CD14-positive monocyte (primary cell): ENCODE results near the gene PPTC7. TPM values are rescaled to one million over a fixed set of nuclear protein-coding genes. Genes with fewer than 3 reads are reported as not detected.

Experiments used
- DNase-seq, 3 donors: peaks; one replicate each; pipeline ENCODE4 v3.0.0-alpha.2; 2011 to 2022
- H2AFZ ChIP-seq: 2 replicates; pipeline ENCODE4 v1.6.0; 2012; ENCODE audit warnings: mild to moderate bottlenecking, low read depth, low read length, inconsistent platforms; ENCODE audit not compliant: insufficient read depth, poor library complexity, severe bottlenecking
- H3K27ac ChIP-seq, 2 donors: 1 replicate in 1 of 2; 2 replicates in 1 of 2; pipeline ENCODE4 v1.5.1; 2012 to 2013; ENCODE audit warnings: low read length in 2 of 2, control low read depth in 1 of 2, inconsistent platforms in 1 of 2, low read depth in 1 of 2, mild to moderate bottlenecking in 1 of 2
- H3K27me3 ChIP-seq, 2 donors: one replicate each; pipeline versions ENCODE4 v1.6.0 to v1.6.1; 2011 to 2013; ENCODE audit warnings: low read length in 2 of 2; ENCODE audit not compliant: control insufficient read depth in 2 of 2, insufficient read depth in 2 of 2
- H3K36me3 ChIP-seq, 2 donors: replicated peaks in 1 of 2; 1 replicate in 1 of 2; 2 replicates in 1 of 2; pipeline versions ENCODE4 v1.5.1 to v1.6.1; 2012 to 2013; ENCODE audit warnings: low read length in 2 of 2, control low read depth in 1 of 2, inconsistent platforms in 1 of 2, mild to moderate bottlenecking in 1 of 2; ENCODE audit not compliant: insufficient read depth in 2 of 2, control insufficient read depth in 1 of 2
- H3K4me1 ChIP-seq, 2 donors: 1 replicate in 1 of 2; 2 replicates in 1 of 2; pipeline versions ENCODE4 v1.5.1 to v1.6.1; 2012 to 2013; ENCODE audit warnings: low read length in 2 of 2, control low read depth in 1 of 2, inconsistent platforms in 1 of 2, mild to moderate bottlenecking in 1 of 2, moderate library complexity in 1 of 2; ENCODE audit not compliant: insufficient read depth in 2 of 2, control insufficient read depth in 1 of 2
- H3K4me2 ChIP-seq: replicated peaks from 2 replicates; pipeline ENCODE3; 2012; ENCODE audit warnings: low read length, moderate library complexity, mild to moderate bottlenecking; ENCODE audit not compliant: poor library complexity, severe bottlenecking; ENCODE audit errors: extremely low read depth
- H3K4me3 ChIP-seq, 3 experiments: fragments of 200-600 bp in 1 of 3; sonication (generic) in 1 of 3; replicated peaks in 1 of 3; 1 replicate in 2 of 3; 2 replicates in 1 of 3; pipeline ENCODE4 v1.5.1; 2011 to 2013; ENCODE audit warnings: low read length in 3 of 3, mild to moderate bottlenecking in 3 of 3, control low read depth in 2 of 3, low read depth in 2 of 3, inconsistent platforms in 1 of 3, moderate library complexity in 1 of 3
- H3K79me2 ChIP-seq: 2 replicates; pipeline ENCODE4 v1.6.0; 2012; ENCODE audit warnings: mild to moderate bottlenecking, control low read depth, inconsistent platforms, low read length, moderate library complexity; ENCODE audit not compliant: insufficient read depth
- H3K9ac ChIP-seq: 2 replicates; pipeline ENCODE4 v1.6.0; 2017; ENCODE audit warnings: low read length, mild to moderate bottlenecking; ENCODE audit not compliant: insufficient read depth, poor library complexity, severe bottlenecking
- H3K9me3 ChIP-seq, 2 donors: replicated peaks in 1 of 2; 1 replicate in 1 of 2; 2 replicates in 1 of 2; pipeline versions ENCODE4 v1.5.1 to v1.6.1; 2012 to 2013; ENCODE audit warnings: low read length in 2 of 2, control low read depth in 1 of 2; ENCODE audit not compliant: control insufficient read depth in 1 of 2, insufficient read depth in 1 of 2
- H4K20me1 ChIP-seq: 2 replicates; pipeline ENCODE4 v1.6.0; 2012; ENCODE audit warnings: mild to moderate bottlenecking, low read length, control low read depth, moderate library complexity; ENCODE audit not compliant: insufficient read depth
- H3K27ac Mint-ChIP-seq, 7 donors: one replicate each; pipeline ENCODE4 v1.8.0; 2020; ENCODE audit warnings: mild to moderate bottlenecking in 7 of 7, mixed read lengths in 7 of 7, moderate library complexity in 6 of 7, inconsistent platforms in 2 of 7
- H3K27me3 Mint-ChIP-seq, 3 donors: one replicate each; pipeline ENCODE4 v1.8.0; 2021 to 2022; ENCODE audit warnings: low read depth in 3 of 3, mild to moderate bottlenecking in 3 of 3, mixed read lengths in 3 of 3, moderate library complexity in 3 of 3, inconsistent platforms in 1 of 3
- H3K36me3 Mint-ChIP-seq, 2 donors: one replicate each; pipeline ENCODE4 v1.8.0; 2020; ENCODE audit warnings: mixed read lengths in 2 of 2, inconsistent platforms in 1 of 2, mild to moderate bottlenecking in 1 of 2
- H3K4me1 Mint-ChIP-seq: one replicate; pipeline ENCODE4 v1.8.0; 2020; ENCODE audit warnings: mild to moderate bottlenecking, mixed read lengths
- H3K4me3 Mint-ChIP-seq, 2 donors: one replicate each; pipeline ENCODE4 v1.8.0; 2020; ENCODE audit warnings: mild to moderate bottlenecking in 2 of 2, mixed read lengths in 2 of 2, moderate library complexity in 1 of 2
- H3K9me3 Mint-ChIP-seq, 7 donors: one replicate each; pipeline ENCODE4 v1.8.0; 2020 to 2022; ENCODE audit warnings: mixed read lengths in 7 of 7, mild to moderate bottlenecking in 6 of 7, moderate library complexity in 6 of 7, inconsistent platforms in 2 of 7
- WGBS: methylation state at CpG from one replicate; pipeline ENCODE4 v1.1.5; 2013; ENCODE audit warnings: missing lambda C conversion rate; ENCODE audit not compliant: insufficient coverage; 5-methylcytosine and 5-hydroxymethylcytosine counted together
- intact Hi-C, 2 donors: fragments of 100-400 bp; cut with micrococcal nuclease; formaldehyde crosslinking; loops; one replicate each; pipeline versions ENCODE4 v1.15.0 to v1.15.1; 2023
- polyA plus RNA-seq, 3 donors: library from polyadenylated mRNA; depleted of rRNA in 1 of 3; unstranded in 2 of 3; stranded (reverse) in 1 of 3; fragments of 300-500 nt in 2 of 3; fragments of >200 nt in 1 of 3; fragmentation: Illumina TruSeq in 2 of 3; gene quantifications; 1 replicate in 2 of 3; 2 replicates in 1 of 3; pipeline ENCODE4 v1.2.3, GENCODE V29; 2012 to 2021
- TF ChIP-seq, protein P1 (sequence below): fragments of 200-600 bp; IDR thresholded peaks from one replicate; pipeline ENCODE4 v1.8.0; 2022; ENCODE audit warnings: antibody characterized with exemption, mild to moderate bottlenecking

PPTC7 gene
- polyA plus RNA-seq, 3 donors = 11.6 to 36.5 (median 15.1) TPM

DNA sequence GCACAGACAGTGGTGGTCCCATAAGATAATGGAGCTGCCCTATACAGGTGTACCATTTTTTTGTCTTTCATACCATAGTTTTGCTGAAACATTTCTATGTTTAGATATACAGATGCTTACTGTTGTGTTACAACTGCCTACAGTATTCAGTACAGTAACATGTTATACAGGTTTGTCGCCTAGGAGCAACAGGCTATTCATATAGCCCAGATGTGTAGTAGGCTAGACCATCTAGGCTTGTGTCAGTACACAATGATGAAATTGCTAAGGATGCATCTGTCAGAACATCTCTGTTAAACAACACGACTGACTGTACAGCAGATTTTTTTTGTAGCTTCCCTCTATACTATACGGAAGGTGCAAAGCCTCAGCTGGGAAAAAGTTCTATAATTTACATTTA lies 50.5 kb downstream of the PPTC7 start:
- peaks cover 7% of the 10 kb centered on the region for H3K79me2 ChIP-seq
- H3K27ac ChIP-seq = no peak overlapping the region
- H4K20me1 ChIP-seq = peaks cover 65% of the 10 kb centered on the region
- no peak for DNase-seq
- H3K9me3 ChIP-seq = no peaks in the 10 kb centered on the region
- WGBS = no CpG with 5 or more reads among the region's 3 CpGs
- no peak overlapping the region for H3K4me3 ChIP-seq
- intact Hi-C loops = no loop called here
- no peak overlapping the region for H2AFZ ChIP-seq
- Mint-ChIP-seq H3K4me3 (no peak overlapping the region), H3K9me3 (no peaks in the 10 kb centered on the region), H3K27ac (no peak overlapping the region), H3K27me3 (peaks cover 0 to 3% (median 0%) of the 10 kb centered on the region in 3 donors), H3K4me1 (no peaks in the 10 kb centered on the region), H3K36me3 (peaks cover 58 to 78% of the 10 kb centered on the region in 2 donors)
- no peak overlapping the region for H3K4me2 ChIP-seq
- H3K27me3 ChIP-seq = no peaks in the 10 kb centered on the region
- H3K9ac ChIP-seq = no peak overlapping the region
- H3K4me1 ChIP-seq = no peaks in the 10 kb centered on the region
- TF ChIP-seq, protein P1, sequence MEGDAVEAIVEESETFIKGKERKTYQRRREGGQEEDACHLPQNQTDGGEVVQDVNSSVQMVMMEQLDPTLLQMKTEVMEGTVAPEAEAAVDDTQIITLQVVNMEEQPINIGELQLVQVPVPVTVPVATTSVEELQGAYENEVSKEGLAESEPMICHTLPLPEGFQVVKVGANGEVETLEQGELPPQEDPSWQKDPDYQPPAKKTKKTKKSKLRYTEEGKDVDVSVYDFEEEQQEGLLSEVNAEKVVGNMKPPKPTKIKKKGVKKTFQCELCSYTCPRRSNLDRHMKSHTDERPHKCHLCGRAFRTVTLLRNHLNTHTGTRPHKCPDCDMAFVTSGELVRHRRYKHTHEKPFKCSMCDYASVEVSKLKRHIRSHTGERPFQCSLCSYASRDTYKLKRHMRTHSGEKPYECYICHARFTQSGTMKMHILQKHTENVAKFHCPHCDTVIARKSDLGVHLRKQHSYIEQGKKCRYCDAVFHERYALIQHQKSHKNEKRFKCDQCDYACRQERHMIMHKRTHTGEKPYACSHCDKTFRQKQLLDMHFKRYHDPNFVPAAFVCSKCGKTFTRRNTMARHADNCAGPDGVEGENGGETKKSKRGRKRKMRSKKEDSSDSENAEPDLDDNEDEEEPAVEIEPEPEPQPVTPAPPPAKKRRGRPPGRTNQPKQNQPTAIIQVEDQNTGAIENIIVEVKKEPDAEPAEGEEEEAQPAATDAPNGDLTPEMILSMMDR = no peak
- peaks cover 57 to 81% of the 10 kb centered on the region in 2 donors for H3K36me3 ChIP-seq

DNA sequence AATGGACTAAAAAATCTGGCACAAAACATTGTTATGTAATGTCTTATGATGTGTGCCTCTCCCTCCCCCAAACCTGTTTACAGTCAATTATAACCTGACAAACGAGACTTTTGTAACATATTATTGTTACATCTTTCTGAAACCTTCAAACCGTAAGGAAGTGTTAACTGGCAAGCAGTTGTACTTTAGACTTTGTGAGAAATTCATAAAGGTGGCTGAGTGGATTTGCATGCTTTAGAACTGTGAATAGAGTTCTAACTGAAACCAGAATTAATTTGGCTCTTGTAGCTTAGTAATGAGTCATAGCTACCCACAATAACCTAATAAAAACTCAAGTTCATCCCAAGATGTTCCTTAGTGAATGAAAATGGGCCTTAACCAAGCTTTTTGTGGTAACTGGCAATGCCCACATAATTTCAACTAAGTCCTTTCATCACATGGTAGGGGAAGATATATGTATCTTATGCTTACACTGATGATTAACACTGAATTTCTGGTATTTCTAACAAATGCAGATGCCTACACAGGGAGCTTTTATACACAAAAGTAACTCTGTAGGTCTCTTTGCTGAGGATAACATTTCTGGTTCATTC lies 51.3 kb downstream of the PPTC7 start:
- no CpG with 5 or more reads among the region's 2 CpGs for WGBS
- H3K4me1 Mint-ChIP-seq = no peaks in the 10 kb centered on the region
- peaks cover 51 to 70% of the 10 kb centered on the region in 2 donors for H3K36me3 Mint-ChIP-seq
- Histone ChIP-seq H3K27ac (no peak overlapping the region), H3K4me2 (no peak overlapping the region), H3K9me3 (no peaks in the 10 kb centered on the region), H2AFZ (no peak overlapping the region), H4K20me1 (peaks cover 57% of the 10 kb centered on the region), H3K36me3 (peaks cover 49 to 73% of the 10 kb centered on the region in 2 donors), H3K4me3 (no peak overlapping the region), H3K4me1 (no peaks in the 10 kb centered on the region), H3K79me2 (peaks cover 7% of the 10 kb centered on the region), H3K9ac (no peak overlapping the region), H3K27me3 (no peaks in the 10 kb centered on the region)
- H3K4me3 Mint-ChIP-seq = no peak overlapping the region
- no peaks in the 10 kb centered on the region for H3K9me3 Mint-ChIP-seq
- peaks cover 0 to 3% (median 0%) of the 10 kb centered on the region in 3 donors for H3K27me3 Mint-ChIP-seq
- TF ChIP-seq, protein P1 = no peak
- no peak overlapping the region for H3K27ac Mint-ChIP-seq
- no peak for DNase-seq
- intact Hi-C loops = no loop called here
